H1 (cell line): ENCODE measurements around the gene PEAK1. TPM values are rescaled to one million over a fixed set of nuclear protein-coding genes. Genes with fewer than 3 reads are reported as not detected.

Source experiments
- CTCF ChIA-PET: fragments of 300-600 bp; sonication (Branson Sonifier 250); formaldehyde crosslinking; loops from one replicate; lab custom pipeline; 2021; ENCODE audit not compliant: partially characterized antibody; lab: Charles Lee
- POLR2A ChIA-PET: fragments of 300-600 bp; sonication (Branson Sonifier 250); formaldehyde crosslinking; loops from one replicate; lab custom pipeline; 2021; ENCODE audit warnings: inconsistent platforms; ENCODE audit not compliant: partially characterized antibody; lab: Charles Lee
- DNase-seq, 2 experiments: peaks; one replicate each; pipeline versions ENCODE4 v3.0.0 to v3.0.0-alpha.2; 2010 to 2022; ENCODE audit warnings: low spot score in 2 of 2, low read depth in 1 of 2, mixed read lengths in 1 of 2
- FAIRE-seq: peaks from 2 replicates; lab custom pipeline; 2011; peaks lifted over from hg19 to GRCh38; lab: Jason Lieb, UNC
- H2AFZ ChIP-seq: 2 replicates; pipeline ENCODE4 v1.8.1; 2012; ENCODE audit warnings: low read length, inconsistent platforms
- H2AK5ac ChIP-seq: 2 replicates; pipeline ENCODE4 v1.6.1; 2013; ENCODE audit warnings: low read depth, low read length
- H2BK120ac ChIP-seq: replicated peaks from 2 replicates; pipeline ENCODE3; 2013; ENCODE audit warnings: low read depth, low read length, inconsistent platforms
- H2BK12ac ChIP-seq: 2 replicates; pipeline ENCODE4 v1.6.1; 2013; ENCODE audit warnings: low read depth, low read length
- H2BK15ac ChIP-seq: 2 replicates; pipeline ENCODE4 v1.6.1; 2013; ENCODE audit warnings: low read length
- H2BK20ac ChIP-seq: 2 replicates; pipeline ENCODE4 v1.6.1; 2013; ENCODE audit warnings: low read length
- H2BK5ac ChIP-seq: 2 replicates; pipeline ENCODE4 v1.6.1; 2013; ENCODE audit warnings: low read depth, low read length
- H3K14ac ChIP-seq: 2 replicates; pipeline ENCODE4 v1.6.1; 2013; ENCODE audit warnings: inconsistent platforms; ENCODE audit not compliant: insufficient read length
- H3K18ac ChIP-seq: 2 replicates; pipeline ENCODE4 v1.6.1; 2013; ENCODE audit warnings: low read length; ENCODE audit errors: extremely low read depth
- H3K23ac ChIP-seq: 2 replicates; pipeline ENCODE4 v1.6.1; 2013; ENCODE audit warnings: inconsistent platforms; ENCODE audit not compliant: insufficient read length
- H3K23me2 ChIP-seq: 2 replicates; pipeline ENCODE4 v1.6.1; 2013; ENCODE audit warnings: low read depth, low read length
- H3K27ac ChIP-seq: 2 replicates; pipeline ENCODE4 v1.6.1; 2011; ENCODE audit warnings: low read depth, low read length, inconsistent platforms
- H3K27me3 ChIP-seq, 4 experiments: replicated peaks in 1 of 4; 1 replicate in 1 of 4; 2 replicates in 3 of 4; pipeline versions ENCODE4 v1.6.1 to v1.8.1; 2011 to 2013; ENCODE audit warnings: low read length in 3 of 4, mild to moderate bottlenecking in 3 of 4, inconsistent platforms in 2 of 4, mixed read lengths in 2 of 4, moderate library complexity in 1 of 4; ENCODE audit not compliant: control insufficient read depth in 3 of 4, insufficient read depth in 3 of 4; ENCODE audit errors: extremely low read depth in 1 of 4
- H3K36me3 ChIP-seq, 4 experiments: 2 replicates each; pipeline versions ENCODE4 v1.6.1 to v1.8.1; 2011 to 2013; ENCODE audit warnings: mild to moderate bottlenecking in 4 of 4, low read length in 3 of 4, moderate library complexity in 2 of 4, control low read depth in 1 of 4, inconsistent platforms in 1 of 4; ENCODE audit not compliant: insufficient read depth in 4 of 4, control insufficient read depth in 2 of 4
- H3K4ac ChIP-seq: replicated peaks from 2 replicates; pipeline ENCODE3; 2013; ENCODE audit warnings: low read length, low read depth, mixed read lengths, inconsistent platforms; ENCODE audit not compliant: insufficient read length
- H3K4me1 ChIP-seq, 4 experiments: replicated peaks in 1 of 4; 1 replicate in 1 of 4; 2 replicates in 3 of 4; pipeline versions ENCODE4 v1.6.1 to v1.8.1; 2011 to 2013; ENCODE audit warnings: low read length in 3 of 4, inconsistent platforms in 2 of 4, mixed read lengths in 1 of 4; ENCODE audit not compliant: insufficient read depth in 4 of 4, control insufficient read depth in 3 of 4
- H3K4me2 ChIP-seq, 2 experiments: 2 replicates each; pipeline versions ENCODE4 v1.6.1 to v1.8.1; 2011 to 2013; ENCODE audit warnings: low read depth in 2 of 2, low read length in 2 of 2, control low read depth in 1 of 2, inconsistent platforms in 1 of 2, mild to moderate bottlenecking in 1 of 2; ENCODE audit not compliant: insufficient read depth in 1 of 2
- H3K4me3 ChIP-seq, 4 experiments: fragments of 200-600, 300-600 bp in 1 of 4; sonication (generic), shearing (Covaris generic), sonication (Bioruptor Twin) in 1 of 4; 2 replicates each; pipeline versions ENCODE4 v1.5.1 to v1.8.1; 2011 to 2016; ENCODE audit warnings: low read length in 4 of 4, low read depth in 3 of 4, control low read depth in 2 of 4, inconsistent platforms in 2 of 4, mild to moderate bottlenecking in 2 of 4, mixed read lengths in 1 of 4, moderate library complexity in 1 of 4; ENCODE audit not compliant: insufficient read depth in 2 of 4; ENCODE audit errors: extremely low read depth in 1 of 4
- H3K56ac ChIP-seq: replicated peaks from 2 replicates; pipeline ENCODE3; 2013; ENCODE audit warnings: low read depth, mild to moderate bottlenecking, mixed read lengths, low read length, inconsistent platforms; ENCODE audit not compliant: insufficient read length
- H3K79me1 ChIP-seq: 2 replicates; pipeline ENCODE4 v1.6.1; 2013; ENCODE audit warnings: low read depth, low read length, control low read depth
- H3K79me2 ChIP-seq, 2 experiments: 2 replicates each; pipeline versions ENCODE4 v1.6.1 to v1.8.1; 2012 to 2013; ENCODE audit warnings: low read length in 2 of 2, mild to moderate bottlenecking in 2 of 2, inconsistent platforms in 1 of 2; ENCODE audit not compliant: insufficient read depth in 2 of 2, control insufficient read depth in 1 of 2
- H3K9ac ChIP-seq, 4 experiments: replicated peaks in 1 of 4; 1 replicate in 1 of 4; 2 replicates in 3 of 4; pipeline versions ENCODE4 v1.6.1 to v1.8.1; 2011 to 2013; ENCODE audit warnings: low read depth in 3 of 4, low read length in 3 of 4, control low read depth in 2 of 4, mild to moderate bottlenecking in 2 of 4, moderate library complexity in 2 of 4, inconsistent platforms in 1 of 4; ENCODE audit errors: extremely low read depth in 1 of 4
- H3K9me3 ChIP-seq, 2 experiments: 2 replicates each; pipeline versions ENCODE4 v1.6.1 to v1.8.1; 2012 to 2013; ENCODE audit warnings: mild to moderate bottlenecking in 2 of 2, moderate library complexity in 2 of 2, control low read depth in 1 of 2, inconsistent platforms in 1 of 2, low read depth in 1 of 2, low read length in 1 of 2, mixed read lengths in 1 of 2; ENCODE audit not compliant: insufficient read depth in 2 of 2
- H4K20me1 ChIP-seq, 2 experiments: replicated peaks in 1 of 2; 2 replicates each; pipeline versions ENCODE3 to v1.8.1; 2011 to 2013; ENCODE audit warnings: inconsistent platforms in 2 of 2, low read length in 2 of 2, mild to moderate bottlenecking in 1 of 2; ENCODE audit not compliant: insufficient read depth in 2 of 2, control insufficient read depth in 1 of 2
- H4K5ac ChIP-seq: 2 replicates; pipeline ENCODE4 v1.6.1; 2013; ENCODE audit warnings: low read length, low read depth, mixed read lengths, inconsistent platforms; ENCODE audit not compliant: insufficient read length
- H4K8ac ChIP-seq: 2 replicates; pipeline ENCODE4 v1.8.0; 2013; ENCODE audit warnings: mild to moderate bottlenecking, moderate library complexity, low read length, inconsistent platforms; ENCODE audit not compliant: insufficient read depth; ENCODE audit errors: extremely low read depth
- H4K91ac ChIP-seq: replicated peaks from 2 replicates; pipeline ENCODE3; 2013; ENCODE audit warnings: low read length, mixed read lengths, inconsistent platforms; ENCODE audit not compliant: insufficient read length
- ATF2 ChIP-seq: IDR thresholded peaks from 2 replicates; pipeline ENCODE4 v1.6.1; 2012; ENCODE audit warnings: low read length, inconsistent platforms
- BRCA1 ChIP-seq: IDR thresholded peaks from 2 replicates; pipeline ENCODE4 v1.6.1; 2012; ENCODE audit warnings: low read depth, low read length, improper control_type of control experiment
- CEBPB ChIP-seq: IDR thresholded peaks from 2 replicates; pipeline ENCODE4 v1.6.1; 2012; ENCODE audit warnings: low read depth, low read length
- CREB1 ChIP-seq: IDR thresholded peaks from 2 replicates; pipeline ENCODE4 v1.6.1; 2012; ENCODE audit warnings: inconsistent platforms
- EGR1 ChIP-seq: IDR thresholded peaks from 2 replicates; pipeline ENCODE4 v1.6.1; 2011; ENCODE audit warnings: low read depth, low read length, borderline replicate concordance
- HDAC6 ChIP-seq: IDR thresholded peaks from one replicate; pipeline ENCODE4 v1.7.1; 2012; ENCODE audit warnings: low read depth, mild to moderate bottlenecking, inconsistent platforms, low read length, moderate library complexity
- JUN ChIP-seq: IDR thresholded peaks from 2 replicates; pipeline ENCODE4 v1.6.1; 2011; ENCODE audit warnings: low read depth, mild to moderate bottlenecking, improper control_type of control experiment, low read length
- JUND ChIP-seq: IDR thresholded peaks from 2 replicates; pipeline ENCODE4 v1.6.1; 2011; ENCODE audit warnings: mild to moderate bottlenecking, improper control_type of control experiment, low read length
- KDM4A ChIP-seq: IDR thresholded peaks from one replicate; pipeline ENCODE4 v1.7.1; 2012; ENCODE audit warnings: low read depth, mild to moderate bottlenecking, moderate library complexity, low read length, inconsistent platforms; ENCODE audit not compliant: severe bottlenecking
- KDM5A ChIP-seq: fragments of 200-600 bp; IDR thresholded peaks from 2 replicates; pipeline ENCODE4 v1.7.1; 2012; ENCODE audit warnings: mild to moderate bottlenecking, low read length, inconsistent platforms, mixed read lengths
- POU5F1 ChIP-seq: IDR thresholded peaks from 2 replicates; pipeline ENCODE4 v1.6.1; 2011; ENCODE audit warnings: low read depth, mild to moderate bottlenecking, low read length, moderate library complexity
- RAD21 ChIP-seq, 2 experiments: IDR thresholded peaks in 1 of 2; conservative IDR thresholded peaks in 1 of 2; 2 replicates each; pipeline ENCODE4 v1.6.1; 2011; ENCODE audit warnings: low read depth in 2 of 2, low read length in 2 of 2, improper control_type of control experiment in 1 of 2, inconsistent platforms in 1 of 2, mild to moderate bottlenecking in 1 of 2, moderate library complexity in 1 of 2
- SP2 ChIP-seq: IDR thresholded peaks from 2 replicates; pipeline ENCODE4 v1.6.1; 2012; ENCODE audit warnings: mild to moderate bottlenecking, low read length, inconsistent platforms
- TAF1 ChIP-seq: IDR thresholded peaks from 2 replicates; pipeline ENCODE4 v1.6.1; 2011; ENCODE audit warnings: mild to moderate bottlenecking, low read depth, low read length
- WGBS, 2 experiments: shearing (Covaris generic) in 1 of 2; methylation state at CpG; one replicate each; pipeline versions ENCODE4 v1.1.6 to v1.1.7; 2013 to 2015; ENCODE audit warnings: low lambda C conversion rate in 2 of 2, mixed read lengths in 2 of 2, inconsistent platforms in 1 of 2, low coverage in 1 of 2, missing lambda C conversion rate in 1 of 2; ENCODE audit not compliant: insufficient replicate concordance in 2 of 2, insufficient coverage in 1 of 2, insufficient read length in 1 of 2; ENCODE audit errors: extremely low coverage in 1 of 2, missing lambda C conversion rate in 1 of 2; 5-methylcytosine and 5-hydroxymethylcytosine counted together
- polyA plus RNA-seq, 7 experiments: library from polyadenylated mRNA; depleted of rRNA in 3 of 7; stranded (reverse) in 5 of 7; unstranded in 2 of 7; fragments of >200 nt in 5 of 7; fragments of 200-250 nt in 2 of 7; gene quantifications; 1 replicate in 5 of 7; 2 replicates in 1 of 7; 4 replicates in 1 of 7; pipeline versions ENCODE4 v1.2.1 to v1.2.3, GENCODE V29; 2011 to 2013; ENCODE audit warnings: missing spikeins in 2 of 7, mixed read lengths in 2 of 7
- total RNA-seq: library from RNA; stranded (reverse); fragmentation: NEBNext Ultra II Directional; extraction: Animal tissue kit (Norgen Biotek cat#: 25700); gene quantifications from 2 replicates; pipeline ENCODE4 v1.2.1, GENCODE V29; 2021

PEAK1 gene
- total and polyA plus RNA-seq, 2 of the 8 experiments (the other 6 are each of a cell fraction or from before 2014, with no cell fraction given), result 8.8 to 44.8 TPM

- ChIA-PET POLR2A (interaction anchor here (0.6 kb wide), 1 partner anchor 94 kb away, joined by 3 read pairs; the partner anchor contains the start of gene HMG20A), CTCF (no interaction called here)
- H3K27me3 ChIP-seq, result no peaks in the 10 kb centered on the region
- H3K56ac ChIP-seq, result no peak overlapping the region
- no peak overlapping the region for H3K9ac ChIP-seq
- H2AK5ac ChIP-seq, result no peak overlapping the region
- no peak overlapping the region for H4K5ac ChIP-seq
- H3K79me2 ChIP-seq, result peaks cover 0 to 15% of the 10 kb centered on the region in 2 experiments; a peak in 2 of 4 replicates
- no peak overlapping the region for H3K27ac ChIP-seq
- H2BK20ac ChIP-seq, result no peak overlapping the region
- H3K9me3 ChIP-seq, result no peaks in the 10 kb centered on the region
- no peak overlapping the region for H2BK5ac ChIP-seq
- no peak overlapping the region for H3K4me3 ChIP-seq
- FAIRE-seq, result no peak
- H3K4me1 ChIP-seq, result peaks cover 0 to 3% (median 0%) of the 10 kb centered on the region in 4 experiments; a peak in 1 of 7 replicates
- no peak overlapping the region for H2BK15ac ChIP-seq
- no peaks in the 10 kb centered on the region for H3K79me1 ChIP-seq
- no peak overlapping the region for H3K4me2 ChIP-seq
- no peak overlapping the region for H2BK120ac ChIP-seq
- peaks cover 0 to 2% of the 10 kb centered on the region in 2 experiments for H4K20me1 ChIP-seq
- 89% methylated on average over 2 of the region's 2 CpGs; no CpG with 5 or more reads in 1 of the 2 experiments for WGBS, 2 experiments
- no peak overlapping the region for H2BK12ac ChIP-seq
- H3K4ac ChIP-seq, result no peak overlapping the region
- no peak overlapping the region for H3K14ac ChIP-seq
- H4K8ac ChIP-seq, result no peak overlapping the region
- H3K36me3 ChIP-seq, result no peaks in the 10 kb centered on the region
- H3K23ac ChIP-seq, result no peak overlapping the region
- H3K23me2 ChIP-seq, result no peaks in the 10 kb centered on the region
- no peak overlapping the region for H3K18ac ChIP-seq
- no peak for DNase-seq
- no peak overlapping the region for H2AFZ ChIP-seq
- H4K91ac ChIP-seq, result no peak overlapping the region
- TF ChIP-seq POU5F1 (no peak), RAD21 (IDR thresholded peaks at IDR 0.05 in 1 of 2, conservative IDR thresholded peaks at IDR 0.05 in 1 of 2; ENCODE audit: low read depth in 2 of 2, low read length in 2 of 2) (no peak), JUN (no peak), CREB1 (no peak), JUND (no peak), HDAC6 (no peak), SP2 (no peak), ATF2 (no peak), TAF1 (no peak), CEBPB (no peak), KDM4A (no peak), EGR1 (no peak), BRCA1 (no peak), KDM5A (no peak)
Observed at GRCh38 chr15:77327168-77327567, 92.7 kb downstream of the PEAK1 start.
